Caco-2 (cell line): ENCODE data around the gene FN1. TPM values are rescaled to one million over a fixed set of nuclear protein-coding genes. Genes with fewer than 3 reads are reported as not detected.
A peak's percentile ranks its signal among the peaks of the same experiment; 100 is the strongest.

Experiments
- BruUV-seq: library from RNA; stranded (reverse); fragments of 400-500 nt; replicated peaks from 2 replicates; lab custom pipeline; 2021; lab: Mats Ljungman, UMichigan
- CTCF ChIA-PET: fragments of 300-600 bp; sonication (Branson Sonifier 250); formaldehyde crosslinking; loops from one replicate; lab custom pipeline; 2022; ENCODE audit warnings: antibody characterized with exemption; lab: Charles Lee
- POLR2A ChIA-PET: fragments of 300-600 bp; sonication (Branson Sonifier 250); formaldehyde crosslinking; loops from one replicate; lab custom pipeline; 2022; ENCODE audit warnings: antibody characterized with exemption; lab: Charles Lee
- DNase-seq, 2 experiments: peaks; one replicate each; pipeline versions ENCODE4 v3.0.0 to v3.0.0-alpha.2; 2020 to 2022
- H3K27me3 ChIP-seq: replicated peaks from 2 replicates; pipeline ENCODE4 v1.6.0; 2011; ENCODE audit warnings: low read length; ENCODE audit not compliant: control insufficient read depth, insufficient read depth
- H3K36me3 ChIP-seq: 2 replicates; pipeline ENCODE4 v1.5.1; 2011; ENCODE audit warnings: low read length; ENCODE audit not compliant: control insufficient read depth, insufficient read depth
- H3K4me1 ChIP-seq: fragments of 250-450 bp; sonication (Bioruptor Pico); 2 replicates; pipeline ENCODE4 v1.5.1; 2020; ENCODE audit warnings: mild to moderate bottlenecking
- H3K4me3 ChIP-seq: 2 replicates; pipeline ENCODE4 v1.5.1; 2011; ENCODE audit warnings: low read depth, mild to moderate bottlenecking, control low read depth, low read length
- H3K9me3 ChIP-seq: fragments of 250-450 bp; sonication (Bioruptor Pico); 2 replicates; pipeline ENCODE4 v1.5.1; 2020; ENCODE audit warnings: mild to moderate bottlenecking, moderate library complexity
- H3K27ac Mint-ChIP-seq: one replicate; pipeline ENCODE4 v1.8.0; 2022; ENCODE audit warnings: mixed read lengths; ENCODE audit not compliant: unreplicated experiment
- H3K27me3 Mint-ChIP-seq: one replicate; pipeline ENCODE4 v1.8.0; 2022; ENCODE audit warnings: mixed read lengths; ENCODE audit not compliant: insufficient read depth, unreplicated experiment
- H3K36me3 Mint-ChIP-seq: one replicate; pipeline ENCODE4 v1.8.0; 2022; ENCODE audit warnings: mild to moderate bottlenecking, mixed read lengths; ENCODE audit not compliant: insufficient read depth, unreplicated experiment
- H3K4me1 Mint-ChIP-seq: one replicate; pipeline ENCODE4 v1.8.0; 2022; ENCODE audit warnings: low read depth, mixed read lengths; ENCODE audit not compliant: unreplicated experiment
- H3K4me3 Mint-ChIP-seq: one replicate; pipeline ENCODE4 v1.8.0; 2022; ENCODE audit warnings: mild to moderate bottlenecking, moderate library complexity, mixed read lengths; ENCODE audit not compliant: unreplicated experiment
- H3K9me3 Mint-ChIP-seq: one replicate; pipeline ENCODE4 v1.8.0; 2022; ENCODE audit warnings: mixed read lengths; ENCODE audit not compliant: unreplicated experiment
- intact Hi-C: fragments of 100-400 bp; cut with micrococcal nuclease; formaldehyde crosslinking; loops from one replicate; pipeline ENCODE4 v1.10.0; 2022; ENCODE audit not compliant: unreplicated experiment
- total RNA-seq: library from RNA; stranded (reverse); gene quantifications from 2 replicates; pipeline ENCODE4 v1.2.3, GENCODE V29; 2022
- TF ChIP-seq, protein P1 (sequence below), 2 experiments: fragments of 200-600 bp in 1 of 2; IDR thresholded peaks; 1 replicate in 1 of 2; 2 replicates in 1 of 2; pipeline versions ENCODE4 v1.5.1 to v1.8.0; 2011 to 2022; ENCODE audit warnings: antibody characterized with exemption in 1 of 2, control low read depth in 1 of 2, inconsistent platforms in 1 of 2, low read depth in 1 of 2, low read length in 1 of 2, mild to moderate bottlenecking in 1 of 2, moderate library complexity in 1 of 2; ENCODE audit not compliant: insufficient read depth in 1 of 2, severe bottlenecking in 1 of 2, unreplicated experiment in 1 of 2

Gene FN1
- total RNA-seq, 1 experiment from 2014 or later, result 3,805 TPM

DNA sequence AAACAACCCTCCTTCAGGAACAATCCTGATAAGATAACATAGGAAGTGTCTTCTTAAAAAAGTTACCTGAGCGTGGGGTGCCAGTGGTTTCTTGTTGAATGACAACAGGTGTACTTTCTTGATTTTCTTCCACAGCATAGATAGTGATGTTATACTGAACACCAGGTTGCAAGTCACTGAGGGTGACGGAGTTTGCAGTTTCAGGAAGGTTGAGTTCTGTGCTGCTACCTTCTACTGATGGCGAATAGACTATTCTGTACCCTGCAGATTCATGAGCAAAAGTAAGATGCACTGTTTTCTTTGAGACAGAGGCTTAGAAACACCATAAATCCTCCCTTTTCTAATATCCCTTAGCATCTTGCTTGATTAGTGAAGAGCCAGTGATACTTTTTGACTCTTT lies 28.8 kb downstream of the FN1 start:
- peaks cover 13% of the 10 kb centered on the region for H3K36me3 ChIP-seq
- H3K4me3 Mint-ChIP-seq, result no peak overlapping the region
- TF ChIP-seq, protein P1, sequence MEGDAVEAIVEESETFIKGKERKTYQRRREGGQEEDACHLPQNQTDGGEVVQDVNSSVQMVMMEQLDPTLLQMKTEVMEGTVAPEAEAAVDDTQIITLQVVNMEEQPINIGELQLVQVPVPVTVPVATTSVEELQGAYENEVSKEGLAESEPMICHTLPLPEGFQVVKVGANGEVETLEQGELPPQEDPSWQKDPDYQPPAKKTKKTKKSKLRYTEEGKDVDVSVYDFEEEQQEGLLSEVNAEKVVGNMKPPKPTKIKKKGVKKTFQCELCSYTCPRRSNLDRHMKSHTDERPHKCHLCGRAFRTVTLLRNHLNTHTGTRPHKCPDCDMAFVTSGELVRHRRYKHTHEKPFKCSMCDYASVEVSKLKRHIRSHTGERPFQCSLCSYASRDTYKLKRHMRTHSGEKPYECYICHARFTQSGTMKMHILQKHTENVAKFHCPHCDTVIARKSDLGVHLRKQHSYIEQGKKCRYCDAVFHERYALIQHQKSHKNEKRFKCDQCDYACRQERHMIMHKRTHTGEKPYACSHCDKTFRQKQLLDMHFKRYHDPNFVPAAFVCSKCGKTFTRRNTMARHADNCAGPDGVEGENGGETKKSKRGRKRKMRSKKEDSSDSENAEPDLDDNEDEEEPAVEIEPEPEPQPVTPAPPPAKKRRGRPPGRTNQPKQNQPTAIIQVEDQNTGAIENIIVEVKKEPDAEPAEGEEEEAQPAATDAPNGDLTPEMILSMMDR (IDR thresholded peaks at IDR 0.05; ENCODE audit: insufficient read depth in 1 of 2, low read depth in 1 of 2, low read length in 1 of 2, severe bottlenecking in 1 of 2, unreplicated experiment in 1 of 2), result no peak
- ChIA-PET CTCF (no interaction called here), POLR2A (no interaction called here)
- no peaks in the 10 kb centered on the region for H3K4me1 ChIP-seq
- H3K27me3 ChIP-seq, result no peaks in the 10 kb centered on the region
- BruUV-seq, result no TSS peak
- no peaks in the 10 kb centered on the region for H3K27me3 Mint-ChIP-seq
- intact Hi-C loops, result no loop called here
- no peaks in the 10 kb centered on the region for H3K9me3 ChIP-seq
- H3K4me3 ChIP-seq, result no peak overlapping the region
- H3K4me1 Mint-ChIP-seq, result no peaks in the 10 kb centered on the region
- H3K36me3 Mint-ChIP-seq, result peaks cover 99% of the 10 kb centered on the region
- no peak overlapping the region for H3K27ac Mint-ChIP-seq
- DNase-seq, result no peak
- H3K9me3 Mint-ChIP-seq, result no peaks in the 10 kb centered on the region

DNA sequence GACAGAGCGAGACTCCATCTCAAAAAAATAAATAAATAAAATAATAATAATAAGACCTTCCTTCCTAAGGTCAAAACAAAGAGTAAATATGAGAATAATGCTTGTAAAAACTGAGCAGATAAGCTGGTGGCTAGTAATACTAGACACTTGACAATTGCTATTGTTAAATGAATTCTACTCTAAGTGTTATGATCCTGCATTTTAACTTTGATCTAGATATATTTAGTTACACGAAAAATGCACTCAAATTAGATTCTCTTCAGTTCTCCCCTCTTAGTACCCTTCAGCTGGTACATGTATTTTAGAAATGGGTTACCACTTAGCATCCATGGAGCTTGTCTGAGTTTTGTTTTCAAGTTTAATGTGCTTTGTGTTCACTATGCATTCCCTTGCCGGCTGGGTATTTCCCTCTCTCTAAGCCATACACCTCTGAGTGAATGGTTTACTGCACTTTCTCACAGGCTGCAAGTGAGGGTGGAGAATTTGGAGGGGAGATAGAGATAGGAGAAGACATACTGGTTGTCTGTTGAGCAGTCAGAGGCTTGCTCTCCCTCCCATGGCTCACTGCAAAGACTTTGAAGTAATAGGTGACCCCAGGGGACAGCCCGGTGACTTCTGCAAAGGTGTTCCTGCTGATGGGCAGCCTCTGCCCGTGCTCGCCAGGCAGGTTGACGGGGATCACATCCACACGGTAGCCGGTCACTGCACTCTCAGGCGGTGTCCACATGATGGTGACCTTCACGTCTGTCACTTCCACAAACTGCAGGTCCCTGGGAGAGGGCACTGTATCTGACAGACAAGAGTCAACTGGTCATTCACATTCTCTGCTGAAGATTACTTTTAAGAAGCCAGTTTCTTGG lies 29.9 kb downstream of the FN1 start:
- Mint-ChIP-seq H3K9me3 (no peaks in the 10 kb centered on the region), H3K36me3 (peaks cover 99% of the 10 kb centered on the region), H3K27ac (no peak overlapping the region), H3K4me1 (no peaks in the 10 kb centered on the region), H3K27me3 (no peaks in the 10 kb centered on the region), H3K4me3 (no peak overlapping the region)
- H3K9me3 ChIP-seq, result no peaks in the 10 kb centered on the region
- TF ChIP-seq, protein P1 (IDR thresholded peaks at IDR 0.05; ENCODE audit: insufficient read depth in 1 of 2, low read depth in 1 of 2, low read length in 1 of 2, severe bottlenecking in 1 of 2, unreplicated experiment in 1 of 2), result no peak
- no peak overlapping the region for H3K4me3 ChIP-seq
- intact Hi-C loops, result no loop called here
- no peak for DNase-seq
- H3K36me3 ChIP-seq, result peaks cover 12% of the 10 kb centered on the region
- BruUV-seq, result TSS peak; percentile 15
- POLR2A ChIA-PET, result no interaction called here
- 0 out of 2 replicates have a peak, but pooled peaks cover 3% of the 10 kb centered on the region for H3K4me1 ChIP-seq
- no peaks in the 10 kb centered on the region for H3K27me3 ChIP-seq
- CTCF ChIA-PET, result interaction anchor here (0.8 kb wide), 1 partner anchor 526 kb away, joined by 3 read pairs; no protein-coding TSS in a partner anchor

DNA sequence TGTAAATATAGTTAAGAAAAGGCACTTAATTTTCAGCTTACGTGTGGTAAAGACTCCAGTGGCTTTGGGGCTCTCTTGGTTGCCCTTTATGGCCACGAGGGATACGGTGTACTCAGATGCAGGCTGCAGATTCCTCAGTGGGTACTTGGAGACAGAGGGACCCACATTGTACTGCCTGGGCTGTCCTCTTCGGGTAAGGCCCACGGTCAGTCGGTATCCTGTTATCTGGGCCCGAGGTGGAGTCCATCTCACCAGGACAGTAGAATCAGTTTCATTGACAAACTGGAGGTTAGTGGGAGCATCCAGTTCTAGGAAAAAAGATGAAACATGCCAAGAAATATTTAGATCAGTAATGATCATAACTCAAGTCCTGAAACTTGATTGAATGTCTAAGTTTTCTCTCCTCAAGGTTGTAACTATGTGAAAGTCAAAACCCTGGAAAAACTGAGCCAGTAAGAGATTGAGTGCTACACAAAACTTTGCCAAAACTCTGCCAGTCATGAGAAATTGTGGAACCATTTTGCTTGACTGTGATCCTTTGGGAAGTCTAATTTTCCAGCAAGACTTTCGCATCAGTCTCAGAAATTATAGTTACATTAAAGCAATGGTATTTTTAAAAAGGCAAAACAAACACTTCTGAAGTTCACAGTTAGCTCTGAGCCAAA lies 31.4 kb downstream of the FN1 start:
- H3K27me3 Mint-ChIP-seq, result no peaks in the 10 kb centered on the region
- ChIA-PET POLR2A (no interaction called here), CTCF (no interaction called here)
- peaks cover 99% of the 10 kb centered on the region for H3K36me3 Mint-ChIP-seq
- no peaks in the 10 kb centered on the region for H3K4me1 Mint-ChIP-seq
- Histone ChIP-seq H3K9me3 (no peaks in the 10 kb centered on the region), H3K36me3 (peaks cover 10% of the 10 kb centered on the region), H3K4me3 (no peak overlapping the region), H3K4me1 (peaks cover 5% of the 10 kb centered on the region; the same call in 1 of the 2 replicates), H3K27me3 (no peaks in the 10 kb centered on the region)
- BruUV-seq, result no TSS peak
- no peak overlapping the region for H3K27ac Mint-ChIP-seq
- no peak overlapping the region for H3K4me3 Mint-ChIP-seq
- no peaks in the 10 kb centered on the region for H3K9me3 Mint-ChIP-seq
- intact Hi-C loops, result no loop called here
- TF ChIP-seq, protein P1 (IDR thresholded peaks at IDR 0.05; ENCODE audit: insufficient read depth in 1 of 2, low read depth in 1 of 2, low read length in 1 of 2, severe bottlenecking in 1 of 2, unreplicated experiment in 1 of 2), result no peak
- DNase-seq, result no peak
